HL-60 (cell line): Measurements from ENCODE around the gene SCGB2B2.

Experiments used
- CTCF ChIP-seq: IDR thresholded peaks from one replicate; pipeline ENCODE4 v1.5.1; 2011; ENCODE audit warnings: low read length, control low read depth, inconsistent platforms; ENCODE audit not compliant: insufficient read depth
- REST ChIP-seq: IDR thresholded peaks from 2 replicates; pipeline ENCODE4 v1.6.1; 2012; ENCODE audit warnings: low read depth; ENCODE audit not compliant: insufficient replicate concordance

GRCh38 chr19:34655651-34656050, 21.3 kb downstream of the SCGB2B2 start:
- TF ChIP-seq CTCF (no peak), REST (no peak)
